Mammary epithelial cell (primary cell): ENCODE measurements around the gene FYB2.

Source experiments
- EZH2 ChIP-seq: IDR thresholded peaks from 2 replicates; pipeline ENCODE4 v1.6.1; 2012; ENCODE audit warnings: low read length, inconsistent platforms, borderline replicate concordance
- TF ChIP-seq, protein P1 (sequence below), 2 donors: IDR thresholded peaks in 1 of 2; conservative IDR thresholded peaks in 1 of 2; 2 replicates each; pipeline ENCODE4 v1.5.1; 2011 to 2012; ENCODE audit warnings: inconsistent platforms in 2 of 2, low read length in 2 of 2, mild to moderate bottlenecking in 2 of 2, control low read depth in 1 of 2, low read depth in 1 of 2; ENCODE audit not compliant: insufficient read depth in 1 of 2; ENCODE audit errors: extremely low read depth in 1 of 2

DNA sequence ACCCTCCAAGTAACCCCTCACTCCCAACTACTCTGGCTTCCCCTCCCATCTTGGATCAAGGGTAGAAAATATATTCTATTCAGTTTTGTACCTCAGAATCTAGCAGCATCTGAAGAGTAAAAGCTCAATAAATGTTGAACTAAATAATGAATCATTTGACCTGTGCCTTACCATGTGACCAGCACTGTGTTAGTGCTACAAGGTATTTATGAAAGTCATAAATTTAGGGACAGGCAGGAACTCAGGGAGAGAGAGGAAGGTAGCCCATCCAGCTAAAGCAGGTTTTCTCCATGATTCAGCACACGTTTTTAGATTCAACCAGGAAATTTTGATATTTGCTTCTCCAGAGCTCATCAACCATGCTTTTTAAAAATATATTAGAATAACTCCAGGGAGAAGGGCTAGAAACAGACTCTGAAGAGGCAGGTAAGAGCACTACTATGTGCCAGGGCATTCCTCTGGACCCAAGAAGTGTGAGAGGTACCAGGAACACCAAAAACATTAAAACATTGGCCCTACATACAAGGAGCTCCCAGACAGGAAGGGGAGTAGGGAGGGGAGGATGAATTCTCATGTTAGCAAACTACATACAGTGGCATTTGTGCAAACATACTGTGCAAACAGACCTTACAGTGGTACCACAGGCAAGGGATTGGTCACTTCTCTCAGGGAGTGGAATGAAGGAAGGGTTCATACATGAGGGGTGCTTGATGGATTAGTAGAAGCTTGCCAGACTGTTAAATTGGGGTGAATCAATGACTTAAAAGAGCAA is 64.3 kb downstream of the FYB2 start:
- TF ChIP-seq, protein P1, sequence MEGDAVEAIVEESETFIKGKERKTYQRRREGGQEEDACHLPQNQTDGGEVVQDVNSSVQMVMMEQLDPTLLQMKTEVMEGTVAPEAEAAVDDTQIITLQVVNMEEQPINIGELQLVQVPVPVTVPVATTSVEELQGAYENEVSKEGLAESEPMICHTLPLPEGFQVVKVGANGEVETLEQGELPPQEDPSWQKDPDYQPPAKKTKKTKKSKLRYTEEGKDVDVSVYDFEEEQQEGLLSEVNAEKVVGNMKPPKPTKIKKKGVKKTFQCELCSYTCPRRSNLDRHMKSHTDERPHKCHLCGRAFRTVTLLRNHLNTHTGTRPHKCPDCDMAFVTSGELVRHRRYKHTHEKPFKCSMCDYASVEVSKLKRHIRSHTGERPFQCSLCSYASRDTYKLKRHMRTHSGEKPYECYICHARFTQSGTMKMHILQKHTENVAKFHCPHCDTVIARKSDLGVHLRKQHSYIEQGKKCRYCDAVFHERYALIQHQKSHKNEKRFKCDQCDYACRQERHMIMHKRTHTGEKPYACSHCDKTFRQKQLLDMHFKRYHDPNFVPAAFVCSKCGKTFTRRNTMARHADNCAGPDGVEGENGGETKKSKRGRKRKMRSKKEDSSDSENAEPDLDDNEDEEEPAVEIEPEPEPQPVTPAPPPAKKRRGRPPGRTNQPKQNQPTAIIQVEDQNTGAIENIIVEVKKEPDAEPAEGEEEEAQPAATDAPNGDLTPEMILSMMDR (conservative IDR thresholded peaks at IDR 0.05 in 1 of 2, IDR thresholded peaks at IDR 0.05 in 1 of 2; ENCODE audit: extremely low read depth in 1 of 2, insufficient read depth in 1 of 2, low read depth in 1 of 2, low read length in 2 of 2) = no peak
- TF ChIP-seq EZH2 = no peak
